GM21515 (cell line): ENCODE data around the gene SRRM1.
"Not testable (repeated sequence)": the region's sequence is repeated elsewhere in the genome, so short reads cannot be mapped to it uniquely, and the experiment has no call there.

Experiments
- ATAC-seq: cut with Tn5 transposase; IDR thresholded peaks from one replicate; pipeline ENCODE4 v1.9.1; 2021; ENCODE audit not compliant: unreplicated experiment

Gene SRRM1

DNA sequence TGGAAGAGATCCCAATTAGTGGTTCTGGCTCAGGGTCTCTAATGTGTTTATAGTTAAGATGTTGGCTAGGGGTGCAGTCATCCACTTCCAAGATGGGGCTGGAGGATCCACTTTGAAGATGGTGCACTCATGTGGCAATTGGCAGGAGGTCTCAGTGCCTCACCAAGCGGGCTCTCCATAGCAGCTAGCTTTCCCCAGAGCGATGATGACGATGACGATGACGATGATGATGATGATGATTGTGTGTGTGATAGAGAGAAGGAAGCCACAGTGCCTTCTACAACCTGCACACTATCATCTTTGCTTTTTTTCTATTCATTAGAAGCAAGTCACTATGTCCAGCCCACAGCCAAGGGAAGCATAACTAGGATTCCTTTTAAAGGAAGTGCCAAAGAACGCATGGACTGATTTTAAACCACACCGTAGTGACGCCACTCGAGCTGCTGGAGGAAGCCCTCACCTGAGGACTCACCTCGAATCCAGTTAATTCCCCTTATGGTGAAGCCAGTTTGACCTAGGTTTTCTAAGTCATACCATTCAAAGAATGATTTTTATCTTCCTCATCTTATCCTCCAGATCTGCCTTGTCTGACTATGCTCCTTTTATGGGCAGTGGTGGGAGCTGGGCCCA, 49.4 kb downstream of the SRRM1 start:
- no peak for ATAC-seq

DNA sequence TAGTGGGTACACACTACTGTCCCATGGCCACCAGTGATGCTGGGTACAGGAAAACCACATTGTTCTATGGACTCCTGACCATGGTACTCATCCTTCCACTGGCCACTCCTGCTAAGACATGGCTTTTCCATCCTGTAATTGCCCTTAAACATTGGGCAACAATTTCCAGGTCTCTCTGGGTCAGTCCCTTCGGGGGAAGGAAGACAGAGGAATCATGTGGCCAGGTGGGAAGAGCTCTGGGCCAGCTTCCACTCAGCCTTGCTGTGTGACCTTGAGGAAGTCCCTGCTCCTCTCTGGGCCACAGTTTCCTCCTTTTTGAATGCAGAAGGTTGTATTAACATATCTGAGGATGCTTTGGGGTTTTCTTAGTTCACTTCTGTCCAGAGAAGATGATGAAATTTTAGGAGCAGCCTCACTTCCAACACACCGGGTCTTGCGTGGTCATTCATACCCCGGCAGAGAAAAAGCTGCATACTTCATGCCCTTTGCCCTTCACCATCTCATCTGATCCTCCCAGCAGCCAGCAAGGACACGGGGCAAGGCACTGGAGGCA, 50.8 kb downstream of the SRRM1 start:
- ATAC-seq: no peak

DNA sequence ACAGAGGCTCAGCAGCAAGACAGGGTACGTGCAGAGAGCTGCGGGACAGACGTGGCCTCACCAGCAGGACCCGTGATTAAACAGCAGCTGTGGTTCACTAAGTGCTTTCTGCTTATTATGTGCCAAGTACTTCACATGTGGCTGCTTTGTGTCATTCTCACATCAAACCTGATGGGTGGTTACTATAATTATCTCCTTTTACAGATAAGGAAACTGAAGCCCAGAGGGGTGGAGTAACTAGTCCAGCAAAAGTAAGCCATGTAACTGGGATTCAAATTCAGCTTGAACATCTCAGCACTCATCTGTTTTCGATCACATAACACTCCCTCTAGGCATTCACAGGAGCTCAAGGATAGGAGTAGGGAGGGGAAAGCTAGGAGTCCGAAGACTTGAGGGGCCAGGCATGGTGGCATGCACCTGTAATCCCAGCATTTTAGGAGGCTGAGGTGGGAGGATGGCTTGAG, 51.3 kb downstream of the SRRM1 start:
- ATAC-seq: no peak

DNA sequence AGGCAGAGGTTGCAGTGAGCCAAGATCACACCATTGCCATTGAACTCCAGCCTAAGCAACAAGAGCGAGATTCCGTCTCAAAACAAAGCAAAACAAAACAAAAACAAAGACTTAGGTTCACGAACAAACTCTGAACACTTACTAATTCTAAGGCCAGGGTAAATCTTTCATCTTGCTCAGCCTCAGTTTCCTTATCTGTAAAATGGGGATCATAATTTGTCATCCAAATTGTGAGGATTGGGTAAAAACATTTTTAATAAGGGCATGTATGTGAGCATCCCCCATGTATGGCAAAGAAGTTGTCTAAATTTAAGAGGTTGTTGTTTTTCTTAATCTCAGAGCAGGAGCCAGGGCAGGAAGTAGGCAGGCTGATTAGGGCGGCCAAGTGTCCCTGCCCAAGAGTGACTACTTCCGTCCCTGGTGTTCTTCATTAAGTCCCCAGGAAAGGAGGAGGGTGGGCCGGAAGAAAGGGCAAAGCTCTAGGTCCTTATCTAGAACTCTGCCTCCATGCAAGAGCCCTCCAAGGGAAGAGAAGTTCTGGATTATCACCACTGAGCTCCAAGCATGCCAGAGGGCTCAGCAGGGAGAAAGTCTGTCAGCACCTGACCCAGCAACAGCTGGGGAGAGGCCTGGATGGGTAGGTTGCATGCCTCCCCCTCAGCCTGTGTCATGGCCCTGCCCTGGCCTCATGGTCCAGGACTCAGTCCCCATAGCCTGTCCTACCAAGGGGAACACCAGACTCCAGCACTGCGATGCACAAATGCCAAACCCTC, 52.3 kb downstream of the SRRM1 start:
- no peak for ATAC-seq

DNA sequence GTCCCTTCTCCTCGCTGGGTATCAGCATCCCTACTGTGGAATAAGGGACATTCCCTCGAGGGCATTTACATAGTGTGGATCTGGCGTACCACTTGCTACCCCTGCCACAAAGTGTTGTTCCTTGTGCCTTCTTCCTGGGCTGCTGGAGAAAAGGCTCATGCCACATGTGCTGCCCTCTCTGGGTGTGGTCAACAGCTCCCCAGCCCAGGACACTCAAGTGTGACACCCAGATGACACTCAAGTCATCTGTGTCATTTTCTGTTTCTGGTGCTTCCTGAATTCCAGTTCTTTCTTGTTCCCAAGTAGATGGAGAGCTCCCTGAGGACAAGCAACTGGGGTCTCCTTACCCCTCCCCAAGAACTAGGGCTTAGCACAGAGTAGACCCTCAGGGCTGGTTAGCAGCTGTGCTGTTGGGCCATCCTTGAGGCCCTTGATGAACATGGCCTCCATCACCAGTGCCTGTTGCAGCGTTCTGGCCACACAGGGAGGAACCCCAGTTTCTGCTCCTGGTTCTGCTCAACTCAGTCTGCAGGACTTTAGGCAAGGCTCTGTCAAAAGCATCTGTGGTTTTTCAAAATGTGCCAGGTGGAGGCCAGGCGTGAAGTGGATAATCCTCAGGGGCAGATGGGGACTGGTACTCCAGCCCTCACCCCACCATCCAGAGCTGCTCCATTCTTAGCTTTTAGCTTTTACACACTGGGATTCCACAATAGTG, 53.1 kb downstream of the SRRM1 start:
- ATAC-seq: no peak

DNA sequence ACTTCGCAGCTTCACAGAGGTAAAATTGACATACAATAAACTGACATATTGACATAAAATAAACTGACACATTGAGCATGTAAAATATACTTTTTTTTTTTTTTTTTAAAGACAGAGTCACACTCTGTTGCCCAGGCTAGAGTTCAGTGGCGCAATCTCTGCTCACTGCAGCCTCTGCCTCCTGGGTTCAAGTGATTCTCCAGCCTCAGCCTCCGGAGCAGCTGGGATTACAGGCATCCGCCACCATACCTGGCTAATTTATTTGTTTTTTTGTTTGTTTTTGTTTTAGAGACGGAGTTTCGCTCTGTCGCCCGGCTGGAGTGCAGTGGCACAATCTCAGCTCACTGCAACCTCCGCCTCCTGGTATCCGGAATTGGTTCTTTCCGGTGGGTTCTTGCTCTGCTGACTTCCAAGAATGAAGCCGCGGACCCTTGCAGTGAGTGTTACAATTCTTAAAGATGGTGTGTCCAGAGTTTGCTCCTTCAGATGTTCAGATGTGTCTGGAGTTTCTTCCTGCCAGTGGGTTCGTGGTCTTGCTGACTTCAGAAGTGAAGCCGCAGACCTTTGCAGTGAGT, 53.7 kb downstream of the SRRM1 start:
- ATAC-seq: no peak

DNA sequence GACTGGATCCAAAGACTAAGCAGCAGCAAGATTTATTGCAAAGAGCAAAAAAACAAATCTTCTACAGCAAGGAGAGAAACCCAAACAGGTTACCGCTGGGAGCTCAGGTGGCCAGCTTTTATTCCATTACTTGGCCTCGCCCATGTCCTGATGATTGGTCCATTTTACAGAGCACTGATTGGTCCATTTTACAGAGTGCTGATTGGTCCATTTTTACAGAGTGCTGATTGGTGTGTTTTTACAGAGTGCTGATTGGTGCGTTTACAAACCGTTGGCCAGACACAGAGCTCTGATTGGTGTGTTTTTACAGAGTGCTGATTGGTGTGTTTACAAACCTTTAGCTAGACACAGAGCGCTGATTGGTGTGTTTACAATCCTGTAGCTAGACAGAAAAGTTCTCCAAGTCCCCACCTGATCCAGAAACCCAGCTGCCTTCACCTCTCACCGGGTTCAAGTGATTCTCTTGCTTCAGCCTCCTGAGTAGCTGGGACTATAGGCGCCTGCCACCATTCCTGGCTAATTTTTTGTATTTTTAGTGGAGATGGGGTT, 54.4 kb downstream of the SRRM1 start:
- not testable (repeated sequence) for ATAC-seq

DNA sequence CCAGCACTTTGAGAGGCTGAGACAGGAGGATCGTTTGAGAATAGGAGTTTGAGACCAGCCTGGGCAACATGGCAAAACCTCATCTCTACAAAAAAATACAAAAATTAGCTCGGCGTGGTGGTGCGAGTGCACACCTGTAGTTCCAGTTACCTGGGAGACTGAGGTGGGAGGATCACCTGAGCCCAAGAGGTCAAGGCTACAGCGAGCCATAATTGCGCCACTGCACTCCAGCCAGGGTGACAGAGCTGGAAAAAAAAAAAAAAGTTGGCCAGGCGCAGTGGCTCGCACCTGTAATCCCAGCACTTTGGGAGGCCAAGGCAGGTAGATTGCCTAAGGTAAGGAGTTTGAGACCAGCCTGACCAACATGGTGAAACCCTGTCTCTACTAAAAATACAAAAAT, 55.2 kb downstream of the SRRM1 start:
- ATAC-seq: not testable (repeated sequence)

DNA sequence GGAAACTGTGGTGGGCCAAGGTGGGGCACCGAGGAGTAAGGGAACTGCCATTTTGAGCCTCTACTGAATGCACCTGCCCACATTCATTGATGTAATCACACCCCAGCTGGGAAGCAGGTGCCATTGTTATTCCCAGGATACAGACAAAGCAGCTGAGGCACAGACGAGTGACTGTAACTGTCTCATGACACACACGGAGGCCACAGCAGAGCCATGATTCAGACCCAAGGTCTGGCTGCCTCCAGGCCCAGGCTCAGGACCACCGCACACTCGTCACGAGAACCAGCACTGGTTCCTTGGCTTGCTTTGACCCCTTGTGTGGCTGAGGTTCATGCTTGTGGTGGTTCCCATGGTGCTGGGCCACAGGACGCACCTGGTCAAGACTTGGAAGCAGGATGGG, 56.5 kb downstream of the SRRM1 start:
- ATAC-seq: no peak

DNA sequence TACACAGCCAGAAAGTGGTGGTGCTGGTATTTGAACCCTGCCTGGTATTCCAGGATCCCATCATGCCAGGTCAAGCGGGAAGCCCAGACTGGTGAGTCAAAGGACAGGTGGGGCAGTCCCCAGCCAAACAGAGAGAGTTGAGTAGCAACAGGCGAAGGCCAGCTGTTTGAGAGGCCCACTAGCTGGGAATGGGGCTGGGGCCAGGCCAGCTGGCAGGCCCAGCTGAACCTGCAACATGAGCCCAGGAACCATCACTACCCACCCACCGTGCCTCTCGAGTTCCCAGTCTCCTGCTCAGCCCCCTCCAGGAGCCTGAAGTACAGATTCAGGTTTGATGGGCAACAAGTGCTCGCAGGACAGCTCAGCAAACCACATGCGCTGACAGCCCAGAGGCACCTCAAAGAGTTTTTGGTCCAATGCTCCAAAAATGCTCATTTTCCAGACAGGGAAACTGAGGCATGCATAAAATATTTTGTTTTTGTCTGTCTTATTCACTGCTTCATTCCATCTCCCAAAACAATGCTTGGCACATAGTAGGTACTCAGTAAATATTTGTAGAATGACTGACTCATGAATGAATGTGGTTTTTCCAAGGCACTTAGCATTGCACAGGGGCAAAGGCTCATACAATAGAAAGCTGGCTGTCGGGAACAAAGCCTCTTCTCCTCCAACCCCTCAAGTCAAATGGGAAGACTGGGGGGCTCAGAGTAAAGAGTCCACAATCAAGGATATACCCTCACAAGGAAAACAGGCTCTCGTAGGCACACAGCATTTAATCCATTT, 59.6 kb downstream of the SRRM1 start:
- ATAC-seq: no peak

DNA sequence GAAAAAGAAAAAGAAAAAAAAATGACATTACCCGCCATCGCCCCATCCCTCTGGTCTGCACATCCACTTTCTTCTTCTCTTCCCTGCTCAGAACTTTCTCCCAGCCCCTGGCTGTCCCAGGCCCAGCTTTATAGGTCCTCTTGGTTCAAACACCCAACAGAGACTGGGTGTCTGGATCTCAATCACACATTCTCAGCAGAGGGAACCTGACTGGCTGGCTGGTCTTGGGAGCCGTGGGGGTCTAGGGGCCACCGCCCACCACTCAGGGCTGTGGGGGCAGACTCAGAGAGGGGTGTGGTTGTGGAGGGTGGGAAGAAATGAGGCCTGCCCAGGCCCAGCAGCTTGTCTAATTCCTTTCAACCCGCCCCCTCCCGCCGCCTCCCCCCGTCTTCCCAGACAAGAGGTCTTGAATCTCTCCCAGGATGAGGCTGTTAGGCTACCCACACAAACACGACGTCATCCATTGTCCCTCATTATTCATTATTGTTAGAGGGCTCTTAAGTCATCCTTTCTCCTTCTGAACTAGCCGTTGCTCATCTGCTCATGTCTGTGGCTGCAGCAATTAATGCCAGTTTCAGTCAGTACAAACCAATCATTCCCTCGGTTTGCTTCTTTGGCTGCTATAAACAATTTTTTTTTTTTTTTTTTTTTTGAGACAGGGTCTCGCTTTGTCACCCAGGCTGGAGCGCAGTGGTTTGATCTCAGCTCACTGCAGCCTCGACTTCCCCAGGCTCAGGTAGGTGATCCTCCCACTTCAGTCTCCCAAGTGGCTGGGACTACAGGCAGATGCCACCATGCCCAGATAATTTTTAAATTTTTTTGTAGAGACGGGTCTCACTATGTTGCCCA, 61.5 kb downstream of the SRRM1 start:
- ATAC-seq: no peak

DNA sequence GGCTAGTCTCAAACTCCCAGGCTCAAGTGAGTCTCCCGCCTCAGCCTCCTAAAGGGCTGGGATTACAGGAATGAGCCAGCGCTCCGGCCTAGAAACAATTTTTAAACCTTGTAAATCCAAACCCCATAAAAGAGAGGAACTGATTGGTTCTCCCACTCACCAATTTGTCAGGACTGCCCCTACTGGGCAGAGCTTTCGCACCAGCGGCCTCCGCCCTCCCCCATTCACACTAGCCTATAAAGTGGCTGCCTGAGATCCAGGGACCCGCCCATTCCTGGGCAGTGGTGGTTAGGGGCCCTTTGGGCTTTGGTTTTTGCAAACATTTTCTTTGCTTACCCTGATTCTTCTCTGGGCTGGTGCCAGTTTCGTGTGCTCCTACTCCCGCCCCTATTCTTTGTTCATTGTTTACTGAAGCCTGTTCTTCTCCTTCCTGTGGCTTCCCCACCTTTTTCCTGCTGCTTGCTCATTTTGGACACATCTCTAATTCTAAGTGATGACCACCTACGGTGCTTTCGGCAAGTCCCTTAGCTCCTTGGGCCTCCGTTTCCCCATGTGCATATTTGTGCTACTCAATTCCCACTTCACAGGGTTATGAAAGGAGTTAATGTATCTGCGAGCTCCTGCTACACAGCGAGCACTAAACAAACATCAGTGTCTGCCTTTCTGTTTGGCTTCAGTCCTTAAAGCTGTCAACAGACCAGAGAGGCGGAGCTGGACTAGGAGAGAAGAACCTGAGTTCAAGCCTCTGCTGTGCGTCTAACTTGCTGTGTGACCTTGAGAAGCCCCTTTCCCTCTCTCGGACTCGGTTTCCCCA, 62.4 kb downstream of the SRRM1 start:
- no peak for ATAC-seq

DNA sequence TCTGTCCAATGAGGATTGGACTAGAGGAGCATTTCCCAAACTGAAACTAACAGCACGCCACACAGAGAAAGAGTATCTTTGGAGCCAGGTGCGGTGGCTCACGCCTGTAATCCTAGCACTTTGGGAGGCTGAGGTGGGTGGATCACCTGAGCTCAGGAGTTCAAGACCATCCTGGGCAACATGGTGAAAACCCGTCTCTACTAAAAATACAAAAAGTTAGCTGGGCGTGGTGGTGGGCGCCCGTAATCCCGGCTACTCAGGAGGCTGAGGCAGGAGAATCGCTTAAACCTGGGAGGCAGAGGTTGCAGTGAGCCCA, 62.9 kb downstream of the SRRM1 start:
- ATAC-seq: not testable (repeated sequence)

DNA sequence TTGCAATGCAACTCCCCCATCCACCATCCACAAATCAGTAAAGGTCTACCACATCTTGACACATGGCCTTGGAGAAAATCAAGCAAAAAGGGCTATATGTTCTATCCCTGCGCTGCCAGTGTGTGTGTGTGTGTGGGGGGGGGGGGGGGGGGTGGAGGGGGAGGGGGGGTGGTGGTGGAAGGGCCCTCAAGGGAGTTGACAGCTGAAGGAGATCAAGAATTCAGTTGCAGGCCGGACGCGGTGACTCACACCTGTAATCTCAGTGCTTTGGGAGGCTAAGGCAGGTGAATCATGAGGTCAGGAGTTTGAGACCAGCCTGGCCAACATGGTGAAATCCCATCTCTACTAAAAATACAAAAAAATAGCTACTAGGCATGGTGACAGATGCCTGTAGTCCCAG, 64.6 kb downstream of the SRRM1 start:
- no peak for ATAC-seq

DNA sequence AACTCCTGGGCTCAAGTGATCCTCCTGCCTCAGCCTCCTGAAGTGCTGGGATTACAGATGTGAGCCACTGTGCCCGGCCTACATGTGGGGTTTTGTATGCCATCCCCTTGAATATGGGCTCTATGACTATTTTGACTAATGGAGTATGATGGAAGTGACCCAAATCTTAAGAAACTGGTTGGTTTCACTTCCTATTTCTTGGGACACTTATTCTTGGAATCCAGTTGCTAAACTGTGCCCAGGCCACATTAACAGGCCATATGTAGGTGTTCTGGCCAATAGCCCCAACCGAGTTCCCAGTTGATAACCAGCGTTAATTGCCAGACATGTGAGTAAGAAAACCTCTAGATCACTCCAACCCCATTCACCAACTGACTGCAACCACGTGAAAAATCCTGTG, 65.8 kb downstream of the SRRM1 start:
- no peak for ATAC-seq

DNA sequence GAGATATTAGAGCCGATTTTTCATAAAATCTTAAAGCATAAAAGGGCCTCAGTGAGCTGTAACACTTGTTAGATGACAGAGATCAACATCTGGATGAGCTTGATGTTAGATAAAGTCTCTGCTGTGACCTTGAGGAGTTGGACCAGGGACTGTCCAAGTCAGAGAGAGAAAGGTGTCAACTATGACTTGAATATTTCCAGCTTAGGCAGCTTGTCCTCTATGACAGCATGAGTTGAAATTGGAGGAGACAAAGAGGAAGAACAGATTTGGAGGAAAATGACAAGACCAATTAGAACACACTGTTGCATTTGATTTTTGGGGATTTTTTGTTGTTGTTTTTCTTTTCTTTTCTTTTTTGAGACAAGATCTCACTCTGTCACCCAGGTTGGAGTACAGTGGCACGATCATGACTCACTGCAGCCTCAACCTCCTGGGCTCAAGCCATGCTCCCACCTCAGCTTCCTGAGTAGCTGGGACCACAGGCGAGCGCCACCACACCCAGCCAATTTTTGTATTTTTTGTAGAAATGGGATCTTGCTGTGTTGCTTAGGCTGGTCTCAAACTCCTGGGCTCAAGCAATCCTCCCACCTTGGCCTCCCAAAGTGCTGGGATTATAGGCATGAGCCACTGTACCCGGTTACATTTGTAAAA, 66.8 kb downstream of the SRRM1 start:
- ATAC-seq: no peak

DNA sequence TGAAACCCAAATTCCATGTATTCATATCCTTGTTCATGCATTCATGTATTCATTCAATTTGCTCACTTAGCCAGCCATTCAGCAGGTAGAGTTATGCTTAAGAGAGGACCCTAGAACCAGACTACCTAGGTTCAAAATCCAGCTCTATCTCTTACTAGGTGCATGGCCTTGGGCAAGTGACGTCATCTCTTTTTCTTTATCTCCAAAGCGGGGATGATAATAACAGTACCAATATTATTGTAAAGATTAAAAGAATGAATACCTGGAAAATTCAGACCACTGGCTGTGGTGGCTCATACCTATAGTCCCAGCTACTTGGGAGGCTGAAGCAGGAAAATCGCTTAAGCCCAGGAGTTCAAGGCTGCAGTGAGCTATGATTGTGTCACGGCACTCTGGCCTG, 68.2 kb downstream of the SRRM1 start:
- ATAC-seq: no peak

DNA sequence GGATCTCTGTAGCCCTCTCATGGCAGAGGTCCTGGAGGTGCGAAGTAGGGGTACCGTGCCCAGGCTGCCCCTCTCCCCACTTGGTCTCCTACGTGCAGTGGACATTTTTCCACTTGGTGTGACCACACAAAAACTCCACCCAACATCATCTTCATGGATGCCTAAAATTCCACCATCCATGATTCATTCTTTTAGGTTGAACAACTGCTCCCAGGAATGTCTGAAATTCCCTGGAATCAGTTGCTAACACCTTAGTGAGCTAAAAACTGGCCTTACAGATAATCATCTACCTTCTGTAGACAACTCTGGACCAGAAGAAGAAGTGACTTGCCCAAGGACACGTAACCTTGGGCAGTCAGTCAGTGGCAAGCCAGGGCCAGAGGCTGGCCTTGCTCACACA, 70.1 kb downstream of the SRRM1 start:
- ATAC-seq: no peak
